ENCODE results near the gene IL16.
A peak's percentile ranks its signal among the peaks of the same experiment; 100 is the strongest.
"Not testable (repeated sequence)": the region's sequence is repeated elsewhere in the genome, so short reads cannot be mapped to it uniquely, and the experiment has no call there.

IL16 gene

DNA sequence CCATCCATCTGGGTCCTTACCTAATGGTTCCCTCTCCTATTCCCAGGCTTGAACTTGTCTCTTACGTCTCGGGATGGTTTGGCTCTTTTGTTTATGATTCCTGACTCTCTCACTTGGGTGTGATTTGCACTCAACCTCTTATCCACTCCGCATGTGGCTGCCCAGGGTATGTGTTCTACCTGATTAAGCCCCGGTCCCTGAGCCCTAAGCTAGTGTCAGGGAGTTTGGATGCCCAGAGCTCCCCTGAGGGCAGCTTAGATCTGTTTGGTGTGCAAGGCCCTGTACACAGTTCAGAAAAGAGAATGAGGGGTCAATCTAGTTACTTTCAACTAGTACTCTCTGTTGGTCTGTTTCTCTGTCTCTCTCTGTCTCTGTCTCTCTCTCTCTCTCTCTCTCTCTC lies 143.2 kb downstream of the IL16 start:
- no peak for DNase-seq

GRCh38 chr15:81341351-81341750 lies 144.7 kb downstream of the IL16 start:
- no peak for DNase-seq

DNA sequence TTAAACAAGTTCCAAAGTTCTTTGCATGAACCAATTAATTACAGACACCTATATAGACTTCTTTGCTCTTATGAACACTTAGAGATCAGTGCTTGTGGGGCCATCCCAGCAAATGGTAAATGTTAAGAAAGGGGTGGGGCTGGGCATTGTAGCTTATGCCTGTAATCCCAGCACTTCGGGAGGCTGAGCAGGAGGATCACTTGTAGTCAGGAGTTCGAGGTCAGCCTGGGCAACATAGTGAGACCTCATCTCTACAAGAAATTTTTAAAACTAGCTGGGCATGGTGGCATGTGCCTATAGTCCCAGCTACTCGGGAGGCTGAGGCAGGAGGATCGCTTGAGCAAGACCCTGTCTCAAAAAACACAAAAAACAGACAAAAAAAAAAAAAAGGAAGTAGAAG lies 146.7 kb downstream of the IL16 start:
- no peak for DNase-seq

DNA sequence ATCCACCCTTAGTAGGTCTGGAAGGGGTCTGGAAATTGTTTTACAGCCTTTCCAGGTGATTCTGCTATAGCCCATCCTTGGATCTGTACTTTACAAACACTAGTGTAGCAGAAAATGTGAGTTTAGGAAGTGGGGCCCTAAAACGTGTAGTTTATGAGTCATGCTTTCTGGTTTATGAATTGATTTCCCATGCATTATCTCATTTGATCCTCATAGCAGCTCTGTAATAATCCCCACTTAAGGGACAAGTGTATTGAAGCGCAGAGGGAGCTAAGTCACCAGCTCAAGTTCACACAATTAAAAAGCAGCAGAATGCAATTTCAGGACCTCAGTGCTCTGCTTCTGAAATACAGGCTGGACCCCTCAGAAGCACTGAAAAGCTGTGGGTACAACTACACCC lies 149.9 kb downstream of the IL16 start:
- peak in 1 of 3 experiments; percentile 10 for DNase-seq

DNA sequence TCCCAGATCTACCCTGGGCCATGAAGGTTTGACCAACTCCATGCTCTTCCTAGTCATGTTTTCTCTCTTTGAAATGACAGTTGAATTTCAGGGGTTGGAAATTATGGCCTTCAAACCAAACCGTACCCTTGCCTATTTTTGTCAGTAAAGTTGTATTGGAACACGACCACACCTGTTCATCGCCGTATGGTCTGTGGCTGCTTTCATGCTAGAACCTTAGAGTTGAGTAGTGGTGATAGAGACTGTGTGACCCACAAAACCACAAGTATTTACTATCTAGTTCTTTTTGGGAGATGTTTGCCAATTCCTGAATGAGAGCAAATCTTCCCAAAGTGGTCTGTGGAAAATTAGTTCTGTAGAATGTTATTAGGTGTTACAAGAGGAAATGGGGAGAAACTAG lies 151.2 kb downstream of the IL16 start:
- no peak for DNase-seq

DNA sequence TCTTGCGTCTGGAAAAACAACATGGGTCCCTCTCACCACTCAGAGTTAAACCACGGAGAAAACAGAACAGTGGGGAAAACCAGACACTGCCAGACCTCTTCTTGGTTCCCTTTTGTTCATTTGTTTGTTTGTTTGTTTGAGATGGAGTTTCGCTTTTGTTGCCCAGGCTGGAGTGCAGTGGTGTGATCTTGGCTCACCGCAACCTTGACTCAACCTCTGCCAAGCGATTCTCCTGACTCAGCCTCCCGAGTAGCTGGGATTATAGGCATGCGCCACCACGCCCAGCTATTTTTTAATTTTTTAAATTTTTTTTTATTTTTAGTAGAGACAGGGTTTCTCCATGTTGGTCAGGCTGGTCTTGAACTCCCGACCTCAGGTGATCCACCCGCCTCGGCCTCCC lies 152.0 kb downstream of the IL16 start:
- DNase-seq: not testable (repeated sequence)

GRCh38 chr15:81349271-81349670 lies 152.6 kb downstream of the IL16 start:
- DNase-seq: no peak

DNA sequence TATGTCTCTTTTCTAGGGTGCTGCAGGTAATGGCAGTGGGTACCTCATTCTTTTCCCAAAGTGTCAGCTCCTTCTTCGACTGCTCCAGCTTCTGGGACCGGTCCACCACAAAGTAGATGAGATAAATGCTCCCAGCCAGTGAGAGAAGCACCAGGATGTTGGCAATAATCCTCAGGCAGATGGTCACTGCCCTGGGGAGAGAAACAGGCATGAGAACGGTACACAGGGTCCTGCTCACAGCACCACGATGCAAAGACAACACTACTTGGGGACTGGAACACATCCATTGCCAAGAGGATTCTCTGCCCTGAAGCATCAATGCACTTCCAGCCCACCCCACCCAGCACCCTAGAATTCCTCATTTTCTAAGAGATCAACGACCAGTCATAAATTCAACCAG lies 155.0 kb downstream of the IL16 start:
- DNase-seq: no peak

GRCh38 chr15:81356252-81356651 lies 159.6 kb downstream of the IL16 start:
- no peak for DNase-seq

DNA sequence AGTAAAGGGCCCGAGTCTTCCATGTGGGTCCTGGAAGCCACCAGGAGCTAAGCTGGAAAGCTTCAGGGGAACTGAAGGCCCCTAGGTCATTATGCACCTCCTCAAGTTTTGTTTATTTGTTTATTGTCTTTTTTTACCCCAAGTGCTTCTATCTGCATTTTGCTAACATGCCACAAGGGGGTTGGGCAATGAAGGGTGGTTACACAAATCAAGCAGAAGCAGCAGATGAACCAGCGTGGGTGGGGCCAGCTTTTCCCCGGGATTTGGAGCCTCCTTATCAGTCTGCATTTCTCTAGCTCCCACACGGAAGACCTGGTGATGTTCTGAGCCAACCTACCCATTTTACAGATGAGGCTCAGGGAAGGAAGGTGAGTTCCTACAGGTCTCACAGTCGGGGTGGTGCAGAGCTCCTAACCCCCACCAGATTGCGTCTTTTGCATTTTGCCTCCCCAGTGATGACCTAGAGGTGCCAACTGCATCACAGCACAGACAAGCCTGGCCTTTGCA lies 160.6 kb downstream of the IL16 start:
- DNase-seq: no peak

GRCh38 chr15:81358248-81358647 lies 161.6 kb downstream of the IL16 start:
- DNase-seq: no peak

GRCh38 chr15:81360491-81360890 lies 163.8 kb downstream of the IL16 start:
- DNase-seq: no peak

- DNase-seq: no peak
These were observed 165.2 kb downstream of the IL16 start for GRCh38 chr15:81361891-81362290.

DNA sequence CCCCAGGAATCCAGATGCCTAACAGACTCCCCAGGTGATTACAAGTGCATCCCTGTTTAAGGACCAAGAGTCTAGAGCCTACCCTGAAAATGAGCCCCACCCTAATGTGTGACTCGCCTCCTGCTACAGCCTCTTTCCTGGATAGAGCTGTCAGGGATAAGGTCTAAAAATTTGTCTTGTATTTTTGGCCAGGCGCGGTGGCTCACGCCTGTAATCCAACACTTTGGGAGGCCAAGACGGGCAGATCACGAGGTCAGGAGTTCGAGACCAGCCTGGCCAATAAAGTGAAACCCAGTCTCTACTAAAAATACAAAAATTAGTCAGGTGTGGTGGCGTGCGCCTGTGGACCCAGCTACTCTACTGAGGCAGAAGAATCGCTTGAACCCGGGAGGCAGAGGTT lies 166.1 kb downstream of the IL16 start:
- no peak for DNase-seq

- DNase-seq: no peak
These were observed 166.6 kb downstream of the IL16 start for GRCh38 chr15:81363276-81363675.
